HepG2 (cell line): ENCODE data around the gene TREM1. TPM values are rescaled to one million over a fixed set of nuclear protein-coding genes. Genes with fewer than 3 reads are reported as not detected.

Source experiments
- IKZF1 ChIP-seq: fragments of 450-650 bp; IDR thresholded peaks from 2 replicates; pipeline ENCODE4 v1.7.1; 2016
- KDM2A ChIP-seq: sonication (generic); formaldehyde crosslinking; IDR thresholded peaks from 2 replicates; pipeline ENCODE4 v1.4.0; 2020; ENCODE audit warnings: low read depth, missing genetic modification reagents, borderline replicate concordance
- PAWR ChIP-seq: sonication (generic); formaldehyde crosslinking; IDR thresholded peaks from 2 replicates; pipeline ENCODE4 v1.4.0; 2020; ENCODE audit warnings: missing genetic modification reagents, mild to moderate bottlenecking, borderline replicate concordance
- POLR2AphosphoS2 ChIP-seq: IDR thresholded peaks from 2 replicates; pipeline ENCODE4 v1.6.1; 2011; ENCODE audit warnings: low read depth, low read length, improper control_type of control experiment
- ZBTB4 ChIP-seq: sonication (generic); formaldehyde crosslinking; IDR thresholded peaks from 2 replicates; pipeline ENCODE4 v1.4.0; 2020; ENCODE audit warnings: missing genetic modification reagents, mild to moderate bottlenecking, borderline replicate concordance
- ZFP62 ChIP-seq: sonication (generic); formaldehyde crosslinking; IDR thresholded peaks from 2 replicates; pipeline ENCODE4 v1.4.0; 2020; ENCODE audit warnings: missing genetic modification reagents
- ZNF354B ChIP-seq: sonication (generic); formaldehyde crosslinking; IDR thresholded peaks from 2 replicates; pipeline ENCODE4 v1.8.0; 2022; ENCODE audit warnings: mild to moderate bottlenecking, missing genetic modification reagents
- ZNF609 ChIP-seq: sonication (generic); formaldehyde crosslinking; IDR thresholded peaks from 2 replicates; pipeline ENCODE4 v1.4.0; 2020; ENCODE audit warnings: mild to moderate bottlenecking, missing genetic modification reagents, borderline replicate concordance
- polyA plus RNA-seq, 8 experiments: library from polyadenylated mRNA; depleted of rRNA in 3 of 8; stranded (reverse) in 7 of 8; unstranded in 1 of 8; fragments of >200 nt; fragmentation: Illumina TruSeq in 4 of 8; extraction: Trizol in 4 of 8; gene quantifications; 2 replicates each; pipeline versions ENCODE4 v1.2.1 to v1.2.3, GENCODE V29; 2011 to 2016; ENCODE audit warnings: low read depth in 4 of 8, missing spikeins in 1 of 8, mixed read lengths in 1 of 8; ENCODE audit not compliant: insufficient read depth in 1 of 8
- total RNA-seq, 5 experiments: library from RNA; depleted of rRNA; stranded (reverse); fragments of >200 nt; fragmentation: Illumina TruSeq; extraction: Trizol; gene quantifications; 2 replicates each; pipeline ENCODE4 v1.2.3, GENCODE V29; 2016; ENCODE audit warnings: low read depth in 1 of 5

TREM1 gene
- total and polyA plus RNA-seq, 2 of the 13 experiments (the other 11 are each of a cell fraction or from before 2014, with no cell fraction given) = 0.49 TPM; not detected in 1

DNA sequence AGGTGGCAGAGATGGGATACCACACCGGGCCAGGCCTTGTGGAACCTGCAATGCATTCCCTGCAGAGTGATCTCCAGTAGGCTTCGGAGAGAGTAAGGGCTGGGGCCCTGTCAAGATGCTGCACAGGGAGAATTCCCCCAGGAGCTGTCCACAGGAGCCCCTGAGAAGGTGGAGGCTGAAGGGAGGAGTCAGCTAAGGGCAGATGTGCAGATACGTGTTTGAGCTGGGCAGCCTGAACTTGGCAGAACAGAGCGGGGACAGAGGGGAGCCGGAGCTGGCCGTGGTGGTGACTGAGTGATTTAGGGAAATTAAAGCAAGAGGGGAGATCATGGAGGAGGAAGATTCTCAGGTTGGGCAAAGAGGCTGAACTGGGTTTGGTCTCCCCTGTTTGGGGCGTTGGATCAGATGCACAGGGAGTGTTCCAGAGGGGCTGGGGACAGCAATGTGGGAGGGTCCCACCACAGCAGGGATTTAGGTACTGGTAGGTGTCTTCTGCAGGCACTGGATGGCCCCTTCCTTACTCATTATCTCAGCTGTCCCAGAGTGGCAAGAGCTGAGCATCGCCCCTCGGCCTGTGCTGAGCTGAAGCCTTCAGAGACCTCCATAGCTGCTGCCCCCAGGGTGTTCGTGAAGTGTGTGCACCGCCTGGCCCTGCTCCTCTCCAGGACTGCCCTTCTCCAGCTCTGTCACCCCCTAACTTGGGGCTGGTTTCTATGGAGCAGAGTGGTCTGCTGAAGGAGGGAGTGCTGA lies 45.1 kb upstream of the TREM1 start (continued):
- TF ChIP-seq KDM2A (CRISPR knock-in tag) = no peak
- TF ChIP-seq ZBTB4 (CRISPR knock-in tag) = no peak
- no peak for TF ChIP-seq PAWR (CRISPR knock-in tag)
- no peak for TF ChIP-seq ZFP62 (CRISPR knock-in tag)
- TF ChIP-seq ZNF609 (CRISPR knock-in tag) = no peak
- no peak for TF ChIP-seq ZNF354B (CRISPR knock-in tag)
- no peak for TF ChIP-seq POLR2AphosphoS2
- TF ChIP-seq IKZF1 = no peak
